H9 (cell line): ENCODE results near the gene ORAI3. TPM values are rescaled to one million over a fixed set of nuclear protein-coding genes. Genes with fewer than 3 reads are reported as not detected.

Experiments used
- DNase-seq: peaks from one replicate; pipeline ENCODE4 v3.0.0-alpha.2; 2017
- H2AFZ ChIP-seq: one replicate; pipeline ENCODE4 v1.6.1; 2013; ENCODE audit warnings: mild to moderate bottlenecking, low read length, control low read depth, moderate library complexity
- H2AK5ac ChIP-seq: 2 replicates; pipeline ENCODE4 v1.6.1; 2013; ENCODE audit warnings: low read length, control low read depth, mixed read lengths; ENCODE audit not compliant: insufficient read length
- H2BK120ac ChIP-seq: one replicate; pipeline ENCODE4 v1.6.1; 2013; ENCODE audit warnings: low read depth, mild to moderate bottlenecking, low read length, control low read depth, inconsistent platforms; ENCODE audit not compliant: poor library complexity, severe bottlenecking
- H2BK12ac ChIP-seq: 2 replicates; pipeline ENCODE4 v1.6.1; 2013; ENCODE audit warnings: low read length, control low read depth, mixed read lengths, low read depth; ENCODE audit not compliant: insufficient read length
- H2BK15ac ChIP-seq: 2 replicates; pipeline ENCODE4 v1.6.1; 2013; ENCODE audit warnings: low read depth, low read length, control low read depth
- H2BK20ac ChIP-seq: one replicate; pipeline ENCODE4 v1.6.1; 2013; ENCODE audit warnings: low read depth, mild to moderate bottlenecking, low read length, control low read depth, inconsistent platforms; ENCODE audit not compliant: poor library complexity, severe bottlenecking
- H2BK5ac ChIP-seq: 2 replicates; pipeline ENCODE4 v1.6.1; 2013; ENCODE audit warnings: low read length, control low read depth, mixed read lengths; ENCODE audit not compliant: insufficient read length
- H3K14ac ChIP-seq: 2 replicates; pipeline ENCODE4 v1.6.1; 2013; ENCODE audit warnings: low read length, control low read depth; ENCODE audit not compliant: insufficient read depth
- H3K18ac ChIP-seq: 2 replicates; pipeline ENCODE4 v1.6.1; 2013; ENCODE audit warnings: low read depth, mild to moderate bottlenecking, mixed read lengths, low read length, control low read depth; ENCODE audit not compliant: insufficient read length
- H3K23ac ChIP-seq: 2 replicates; pipeline ENCODE4 v1.6.1; 2013; ENCODE audit warnings: low read length, control low read depth, mixed read lengths, low read depth; ENCODE audit not compliant: insufficient read length
- H3K23me2 ChIP-seq: 2 replicates; pipeline ENCODE4 v1.6.1; 2013; ENCODE audit warnings: low read depth, mild to moderate bottlenecking, mixed read lengths, low read length, control low read depth; ENCODE audit not compliant: insufficient read length, poor library complexity, severe bottlenecking
- H3K27ac ChIP-seq: 2 replicates; pipeline ENCODE4 v1.5.1; 2013; ENCODE audit warnings: low read length, control low read depth, mixed read lengths, low read depth; ENCODE audit not compliant: insufficient read length
- H3K27me3 ChIP-seq: 2 replicates; pipeline ENCODE4 v1.6.1; 2013; ENCODE audit warnings: low read length, control low read depth, inconsistent platforms; ENCODE audit not compliant: insufficient read depth
- H3K4ac ChIP-seq: 2 replicates; pipeline ENCODE4 v1.6.1; 2013; ENCODE audit warnings: low read depth, mild to moderate bottlenecking, control low read depth, inconsistent platforms, low read length, moderate library complexity
- H3K4me1 ChIP-seq: 2 replicates; pipeline ENCODE4 v1.6.1; 2013; ENCODE audit warnings: low read length, control low read depth, inconsistent platforms; ENCODE audit not compliant: insufficient read depth
- H3K4me2 ChIP-seq: 2 replicates; pipeline ENCODE4 v1.6.1; 2013; ENCODE audit warnings: low read length, control low read depth, mixed read lengths; ENCODE audit not compliant: insufficient read length, insufficient read depth
- H3K56ac ChIP-seq: 2 replicates; pipeline ENCODE4 v1.6.1; 2013; ENCODE audit warnings: low read depth, mild to moderate bottlenecking, mixed read lengths, low read length, control low read depth; ENCODE audit not compliant: insufficient read length
- H3K79me1 ChIP-seq: 2 replicates; pipeline ENCODE4 v1.6.1; 2013; ENCODE audit warnings: low read depth, mild to moderate bottlenecking, moderate library complexity, low read length, control low read depth, inconsistent platforms; ENCODE audit not compliant: insufficient read depth, poor library complexity, severe bottlenecking
- H3K79me2 ChIP-seq: 2 replicates; pipeline ENCODE4 v1.6.1; 2013; ENCODE audit warnings: low read length, control low read depth, inconsistent platforms; ENCODE audit not compliant: insufficient read depth
- H3K9ac ChIP-seq: 2 replicates; pipeline ENCODE4 v1.6.1; 2013; ENCODE audit warnings: low read length, control low read depth, mixed read lengths; ENCODE audit not compliant: insufficient read length; ENCODE audit errors: extremely low read depth
- H3K9me3 ChIP-seq: one replicate; pipeline ENCODE4 v1.6.1; 2013; ENCODE audit warnings: low read depth, low read length, inconsistent platforms; ENCODE audit not compliant: control insufficient read depth
- H3T11ph ChIP-seq: one replicate; pipeline ENCODE4 v1.6.1; 2013; ENCODE audit warnings: mild to moderate bottlenecking, low read length, control low read depth, inconsistent platforms
- H4K20me1 ChIP-seq: one replicate; pipeline ENCODE4 v1.6.1; 2013; ENCODE audit not compliant: control insufficient read depth, insufficient read length, insufficient read depth
- H4K5ac ChIP-seq: 2 replicates; pipeline ENCODE4 v1.6.1; 2013; ENCODE audit warnings: low read depth, mild to moderate bottlenecking, mixed read lengths, low read length, control low read depth; ENCODE audit not compliant: insufficient read length
- H4K8ac ChIP-seq: replicated peaks from 2 replicates; pipeline ENCODE4 v1.6.1; 2013; ENCODE audit warnings: low read length, control low read depth, mixed read lengths, low read depth; ENCODE audit not compliant: insufficient read length
- H4K91ac ChIP-seq: 2 replicates; pipeline ENCODE4 v1.6.1; 2013; ENCODE audit warnings: low read depth, mild to moderate bottlenecking, moderate library complexity, mixed read lengths, low read length, control low read depth; ENCODE audit not compliant: insufficient read length
- H3K27ac Mint-ChIP-seq, 3 experiments: 2 replicates in 2 of 3; 3 replicates in 1 of 3; pipeline ENCODE4 v1.8.0; 2020 to 2021; ENCODE audit warnings: mixed read lengths in 3 of 3, mild to moderate bottlenecking in 1 of 3, moderate library complexity in 1 of 3
- H3K27me3 Mint-ChIP-seq: 2 replicates; pipeline ENCODE4 v1.8.0; 2021; ENCODE audit warnings: low read depth, mild to moderate bottlenecking, moderate library complexity, mixed read lengths
- H3K36me3 Mint-ChIP-seq, 3 experiments: 2 replicates in 2 of 3; 3 replicates in 1 of 3; pipeline ENCODE4 v1.8.0; 2020 to 2021; ENCODE audit warnings: low read depth in 3 of 3, mixed read lengths in 3 of 3; ENCODE audit not compliant: insufficient read depth in 1 of 3
- H3K4me1 Mint-ChIP-seq, 2 experiments: 2 replicates each; pipeline ENCODE4 v1.8.0; 2020; ENCODE audit warnings: mixed read lengths in 2 of 2
- H3K4me3 Mint-ChIP-seq, 2 experiments: 2 replicates in 1 of 2; 3 replicates in 1 of 2; pipeline ENCODE4 v1.8.0; 2020 to 2021; ENCODE audit warnings: mild to moderate bottlenecking in 2 of 2, mixed read lengths in 2 of 2, moderate library complexity in 1 of 2
- H3K9me3 Mint-ChIP-seq, 2 experiments: 2 replicates in 1 of 2; 3 replicates in 1 of 2; pipeline ENCODE4 v1.8.0; 2020; ENCODE audit warnings: mild to moderate bottlenecking in 2 of 2, mixed read lengths in 2 of 2, moderate library complexity in 1 of 2
- CTCF ChIP-seq: fragments of 200-600 bp; sonication (generic); conservative IDR thresholded peaks from 3 replicates; pipeline ENCODE4 v1.8.0; 2021; ENCODE audit warnings: antibody characterized with exemption, mild to moderate bottlenecking
- WGBS: extraction: QIAGEN DNeasy Blood & Tissue Kit; methylation state at CpG from one replicate; pipeline ENCODE4 v1.1.7; 2013; ENCODE audit warnings: missing lambda C conversion rate, low lambda C conversion rate, mixed read lengths; ENCODE audit not compliant: insufficient read length; ENCODE audit errors: extremely low coverage; 5-methylcytosine and 5-hydroxymethylcytosine counted together
- total RNA-seq: library from RNA; stranded (reverse); gene quantifications from 2 replicates; pipeline ENCODE4 v1.2.1, GENCODE V29; 2021

ORAI3 gene
- total RNA-seq, 1 experiment from 2014 or later, result 6.9 TPM

GRCh38 chr16:30921459-30921747 is 27.5 kb upstream of the ORAI3 start:
- peaks cover 7 to 10% (median 8%) of the 10 kb centered on the region in 3 experiments for H3K36me3 Mint-ChIP-seq
- H3K9me3 Mint-ChIP-seq, result no peaks in the 10 kb centered on the region; a peak in 1 of 5 replicates
- Histone ChIP-seq H3K23ac (no peak overlapping the region), H3K14ac (no peak overlapping the region), H3K79me2 (no peaks in the 10 kb centered on the region), H4K91ac (no peak overlapping the region), H3K9me3 (no peaks in the 10 kb centered on the region), H2BK20ac (no peak overlapping the region), H2AFZ (no peak overlapping the region), H3K56ac (no peak overlapping the region), H2BK5ac (no peak overlapping the region), H3K9ac (no peak overlapping the region), H3K4ac (no peak overlapping the region), H4K20me1 (no peaks in the 10 kb centered on the region), H2BK15ac (no peak overlapping the region), H3K4me1 (no peaks in the 10 kb centered on the region), H3K23me2 (peaks cover 10% of the 10 kb centered on the region), H3K18ac (no peak overlapping the region), H4K5ac (no peak overlapping the region), H4K8ac (no peak overlapping the region), H3K27me3 (no peaks in the 10 kb centered on the region), H3K79me1 (no peaks in the 10 kb centered on the region), H3K27ac (no peak overlapping the region), H3K4me2 (peak overlapping the region; percentile 58), H3T11ph (no peak overlapping the region), H2BK12ac (no peak overlapping the region), H2AK5ac (no peak overlapping the region), H2BK120ac (no peak overlapping the region)
- no CpG with 5 or more reads among the region's 6 CpGs for WGBS
- peaks cover 12 to 19% of the 10 kb centered on the region in 2 experiments for H3K4me1 Mint-ChIP-seq
- TF ChIP-seq CTCF, result no peak
- no peak for DNase-seq
- H3K27me3 Mint-ChIP-seq, result no peaks in the 10 kb centered on the region
- peak overlapping the region; percentile 93 to 100 for H3K4me3 Mint-ChIP-seq
- peak overlapping the region in 1 of 3 experiments; percentile 100; a peak in 4 of 7 replicates for H3K27ac Mint-ChIP-seq
